ENCODE results near the gene CAV1. TPM values are rescaled to one million over a fixed set of nuclear protein-coding genes. Genes with fewer than 3 reads are reported as not detected.

The CAV1 gene
- total RNA-seq, 1 donor from 2014 or later: 66.7 TPM

- TF ChIP-seq CTCF (conservative IDR thresholded peaks at IDR 0.05; ENCODE audit: low read depth, low read length): peak; percentile 50
- no peak for DNase-seq (ENCODE audit: low read depth)
- peak overlapping the region; percentile 88 for H3K4me3 ChIP-seq (ENCODE audit: low read depth, low read length)
Observed at GRCh38 chr7:116525913-116526861, 1.4 kb downstream of the CAV1 start.

DNA sequence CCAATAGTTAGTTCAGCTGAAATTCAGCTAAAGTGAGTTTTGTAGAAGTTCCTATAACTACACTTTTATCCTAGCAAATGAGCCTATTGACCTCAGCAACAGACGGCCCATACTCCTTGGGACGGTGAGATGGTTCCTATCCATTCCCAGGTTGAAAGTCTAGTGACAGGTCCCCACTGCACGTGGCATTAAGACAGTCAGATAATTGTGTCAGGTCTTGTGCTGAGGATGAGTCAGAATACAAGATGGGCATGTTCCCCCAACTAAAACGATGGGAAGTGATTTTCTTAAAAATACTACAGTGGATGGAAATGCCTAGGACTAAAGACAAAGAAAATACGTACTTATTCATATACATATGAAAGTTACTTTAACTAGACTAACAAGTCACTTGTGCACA is 2.1 kb downstream of the CAV1 start:
- no peak for DNase-seq (ENCODE audit: low read depth)

GRCh38 chr7:116527521-116527920 is 2.7 kb downstream of the CAV1 start:
- TF ChIP-seq CTCF (conservative IDR thresholded peaks at IDR 0.05; ENCODE audit: low read depth, low read length): no peak
- no peak for DNase-seq (ENCODE audit: low read depth)
- peak overlapping the region; percentile 88 for H3K4me3 ChIP-seq (ENCODE audit: low read depth, low read length)

More for the DNA sequence above, 2.1 kb downstream of the CAV1 start:
- TF ChIP-seq CTCF (conservative IDR thresholded peaks at IDR 0.05; ENCODE audit: low read depth, low read length): no peak
- peak overlapping the region; percentile 88 for H3K4me3 ChIP-seq (ENCODE audit: low read depth, low read length)

DNA sequence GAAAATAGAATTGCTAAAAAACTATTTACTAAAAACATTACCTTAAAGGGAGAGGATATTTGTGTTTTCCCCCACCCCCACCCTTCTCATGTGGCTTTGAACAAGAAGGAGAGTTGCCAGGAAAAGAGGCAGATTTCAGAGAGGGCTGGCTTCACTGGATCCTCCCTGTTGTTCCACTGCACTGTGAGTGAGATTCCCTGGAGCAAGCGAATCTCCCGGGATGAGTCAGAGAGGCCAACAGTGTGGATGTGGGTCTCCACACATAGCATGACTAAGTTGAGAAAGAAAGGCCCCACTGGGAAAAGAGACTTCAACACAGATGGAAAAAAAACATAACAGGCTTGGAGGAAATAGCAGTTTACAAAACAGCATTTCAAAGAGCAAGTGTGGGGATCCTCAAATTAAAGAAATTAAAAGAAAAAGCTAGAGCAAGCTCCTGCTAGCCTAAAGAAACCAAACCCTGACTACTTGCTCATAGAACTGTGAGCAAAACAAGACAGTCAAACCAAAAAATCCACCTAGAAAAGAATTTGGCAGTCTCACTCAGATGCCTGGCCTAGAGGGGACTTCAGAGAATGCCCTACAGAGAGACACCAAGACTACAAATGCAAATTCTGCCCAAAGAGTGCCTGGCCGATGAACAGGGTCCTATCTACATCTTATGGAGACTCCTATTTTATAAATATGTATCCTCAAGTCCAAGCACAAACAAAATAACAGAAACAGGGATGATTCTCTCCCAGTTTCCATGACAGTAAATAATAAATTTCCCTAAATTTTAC is 3.4 kb downstream of the CAV1 start:
- peak; percentile 85 for DNase-seq (ENCODE audit: low read depth)
- no peak for TF ChIP-seq CTCF (conservative IDR thresholded peaks at IDR 0.05; ENCODE audit: low read depth, low read length)
- H3K4me3 ChIP-seq (ENCODE audit: low read depth, low read length): peak overlapping the region; percentile 88

DNA sequence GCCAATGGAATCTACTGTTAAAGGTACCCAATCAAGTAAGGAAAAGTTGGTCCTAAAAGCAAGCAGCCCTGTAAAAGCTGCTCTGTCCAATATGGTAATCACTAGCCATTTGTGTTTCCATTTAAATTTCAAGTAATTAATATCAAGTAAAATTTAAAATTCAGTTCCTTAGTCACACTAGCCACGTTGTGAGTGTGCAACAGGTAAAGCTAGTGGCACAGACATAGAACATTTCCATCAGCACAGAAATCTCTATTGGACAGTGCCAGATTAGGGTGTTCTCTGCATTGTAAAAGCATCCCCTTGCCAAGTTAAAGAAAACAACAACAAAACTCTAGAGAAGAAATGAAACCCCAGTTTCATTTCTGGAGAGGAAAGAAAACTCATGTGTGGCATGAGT is 4.4 kb downstream of the CAV1 start:
- no peak for DNase-seq (ENCODE audit: low read depth)
- no peak overlapping the region for H3K4me3 ChIP-seq (ENCODE audit: low read depth, low read length)
- no peak for TF ChIP-seq CTCF (conservative IDR thresholded peaks at IDR 0.05; ENCODE audit: low read depth, low read length)

GRCh38 chr7:116530107-116530820 is 5.4 kb downstream of the CAV1 start:
- H3K4me3 ChIP-seq (ENCODE audit: low read depth, low read length): no peak overlapping the region

More at GRCh38 chr7:116530107-116530820, 5.4 kb downstream of the CAV1 start:
- no peak for DNase-seq (ENCODE audit: low read depth)
- no peak for TF ChIP-seq CTCF (conservative IDR thresholded peaks at IDR 0.05; ENCODE audit: low read depth, low read length)

Measured in epithelial cell of proximal tubule (primary cell).